Stimulated activated CD4-positive, alpha-beta T cell treated with anti-CD3 and anti-CD28 coated beads, Interleukin-15, amount 100 ng/mL, for 24 hours (primary cell): Measurements from ENCODE around the gene FOXP2.
"Not testable (repeated sequence)": the region's sequence is repeated elsewhere in the genome, so short reads cannot be mapped to it uniquely, and the experiment has no call there.

ENCODE experiments used
- DNase-seq: peaks from one replicate; pipeline ENCODE4 v3.0.0-alpha.2; 2020

FOXP2 gene

DNA sequence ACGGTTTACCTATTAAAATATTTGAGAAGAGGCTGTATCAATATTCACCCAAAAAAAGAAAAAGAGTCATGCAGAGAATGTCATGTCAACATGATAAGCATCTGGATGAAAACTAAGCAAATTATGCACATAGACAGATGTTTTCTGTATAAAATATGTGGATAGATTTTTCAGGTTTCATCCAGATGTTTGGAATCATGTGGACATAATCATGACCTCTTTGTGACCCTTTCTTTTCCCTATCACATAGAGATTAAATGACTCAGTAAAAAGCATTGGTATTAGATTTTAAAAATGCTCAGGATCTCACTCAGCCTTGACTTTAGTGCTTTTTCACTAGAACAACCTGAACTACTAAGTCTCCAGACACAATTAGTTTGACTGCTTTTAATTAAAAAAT, 90.0 kb downstream of the FOXP2 start:
- no peak for DNase-seq

DNA sequence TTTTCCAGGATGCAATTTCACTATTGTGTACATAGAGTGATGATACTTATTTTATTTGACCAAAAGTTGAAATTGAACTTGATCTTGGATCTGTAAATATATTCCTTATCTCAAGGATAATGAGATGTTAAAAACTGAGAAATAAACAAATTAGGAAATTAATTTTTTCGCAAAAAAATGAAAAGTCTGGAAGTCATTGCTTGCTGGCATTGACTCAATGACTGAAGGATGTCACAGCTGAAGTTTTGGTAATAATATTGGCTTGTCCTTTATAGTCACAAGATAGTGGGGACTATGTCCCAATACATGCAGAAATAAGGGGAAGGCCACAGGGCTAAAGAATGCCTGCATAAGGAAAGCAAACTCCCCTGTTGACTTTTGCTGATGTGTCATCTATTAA, 92.8 kb downstream of the FOXP2 start:
- DNase-seq, result no peak

DNA sequence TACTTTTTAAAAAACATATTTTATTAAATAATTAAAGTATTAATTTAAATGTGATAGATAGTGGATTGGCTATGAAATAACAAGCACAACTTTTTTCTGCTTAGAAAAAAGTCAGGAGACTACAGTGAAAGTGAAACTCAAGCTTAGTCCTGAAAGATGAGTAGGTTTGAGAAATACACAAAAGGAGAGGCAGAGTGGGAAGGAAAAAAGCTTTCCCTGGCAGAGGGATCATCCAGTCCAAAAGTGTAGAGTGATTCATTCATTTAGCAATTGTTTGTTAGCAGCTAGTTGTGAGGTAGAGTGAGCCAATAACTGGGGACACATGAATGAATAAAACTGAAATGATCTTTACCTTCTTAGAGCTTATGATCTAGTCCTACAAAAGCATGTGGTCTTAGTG, 93.5 kb downstream of the FOXP2 start:
- no peak for DNase-seq

DNA sequence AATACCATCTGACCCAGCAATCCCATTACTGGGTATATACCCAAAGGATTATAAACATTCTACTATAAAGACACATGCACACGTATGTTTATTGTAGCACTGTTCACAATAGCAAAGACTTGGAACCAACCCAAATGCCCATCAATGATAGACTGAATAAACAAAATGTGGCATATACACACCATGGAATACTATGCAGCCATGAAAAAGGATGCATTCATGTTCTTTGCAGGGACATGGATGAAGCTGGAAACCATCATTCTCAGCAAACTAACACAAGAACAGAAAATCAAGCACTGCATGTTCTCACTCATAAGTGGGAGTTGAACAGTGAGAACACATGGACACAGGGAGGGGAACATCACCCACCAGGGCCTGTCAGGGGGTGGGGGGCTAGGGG, 96.2 kb downstream of the FOXP2 start:
- DNase-seq, result not testable (repeated sequence)

DNA sequence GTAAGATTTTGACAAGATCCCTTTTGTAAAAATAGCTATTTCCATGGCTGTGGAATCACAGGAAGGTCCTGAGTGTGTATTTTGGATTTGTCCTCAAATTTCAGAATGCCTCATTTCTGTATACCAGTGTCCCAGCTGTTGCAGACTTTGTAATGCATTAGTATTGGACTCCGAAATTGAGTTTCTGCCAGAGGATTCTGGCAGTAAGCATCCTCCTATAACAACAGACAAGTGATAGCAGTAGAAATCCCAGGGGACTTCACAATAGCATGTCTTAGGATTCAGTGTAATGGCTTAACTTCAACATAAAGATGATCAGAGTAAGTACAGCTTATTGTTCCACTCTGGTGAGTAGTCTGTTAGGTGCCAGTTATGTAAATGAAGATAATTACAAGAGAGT, 104.6 kb downstream of the FOXP2 start:
- no peak for DNase-seq

- DNase-seq, result no peak
Observed at GRCh38 chr7:114522081-114522480, 107.5 kb downstream of the FOXP2 start.

DNA sequence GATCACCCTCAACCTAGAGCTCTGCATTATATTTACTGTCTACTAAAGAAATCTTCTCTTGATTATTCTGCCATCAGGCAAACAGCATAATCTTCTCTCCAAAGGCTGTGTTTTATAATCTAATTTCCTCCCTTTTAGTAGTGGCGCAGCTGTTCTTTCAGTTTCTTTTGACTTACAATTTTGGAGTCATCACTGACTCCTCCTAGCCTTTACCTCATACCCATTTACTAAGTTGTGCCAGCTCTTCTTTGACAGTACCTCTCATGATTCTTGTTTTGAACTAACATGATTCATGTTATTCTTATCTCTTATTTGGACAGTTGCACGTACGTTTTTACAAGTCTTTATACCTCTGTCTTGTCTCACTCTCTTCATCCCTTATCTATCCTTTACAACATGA, 113.0 kb downstream of the FOXP2 start:
- no peak for DNase-seq

DNA sequence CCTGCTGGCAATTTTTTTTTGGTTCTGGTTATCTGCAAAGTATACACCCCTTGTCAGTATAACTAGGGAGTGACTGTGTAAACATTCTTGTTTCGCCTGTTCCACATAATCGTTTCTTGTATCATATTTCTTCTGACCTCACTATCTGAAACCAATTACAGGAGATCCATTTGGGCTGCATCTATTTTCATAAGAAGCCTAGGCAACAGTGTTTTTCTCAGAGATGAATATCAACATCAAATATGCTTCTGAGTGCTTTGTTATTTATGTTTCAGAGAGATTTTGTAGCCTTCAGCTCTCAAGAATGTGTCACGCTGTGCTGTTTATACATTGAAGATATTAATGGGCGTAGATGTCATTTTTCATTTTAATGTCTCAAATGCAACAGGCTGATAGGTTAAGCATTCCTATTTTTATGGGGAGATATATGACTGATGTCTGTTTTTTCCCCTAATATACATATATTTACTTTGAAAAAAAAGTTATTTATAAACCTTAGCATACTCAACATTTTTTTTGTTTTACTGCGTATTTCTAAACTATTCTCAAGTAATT, 115.5 kb downstream of the FOXP2 start:
- DNase-seq, result no peak

GRCh38 chr7:114531326-114531725, 116.7 kb downstream of the FOXP2 start:
- DNase-seq, result no peak

- no peak for DNase-seq
Observed at GRCh38 chr7:114533131-114533530, 118.5 kb downstream of the FOXP2 start.

- no peak for DNase-seq
Observed at GRCh38 chr7:114534953-114535352, 120.3 kb downstream of the FOXP2 start.

- DNase-seq, result no peak
Observed at GRCh38 chr7:114539575-114539974, 125.0 kb downstream of the FOXP2 start.

DNA sequence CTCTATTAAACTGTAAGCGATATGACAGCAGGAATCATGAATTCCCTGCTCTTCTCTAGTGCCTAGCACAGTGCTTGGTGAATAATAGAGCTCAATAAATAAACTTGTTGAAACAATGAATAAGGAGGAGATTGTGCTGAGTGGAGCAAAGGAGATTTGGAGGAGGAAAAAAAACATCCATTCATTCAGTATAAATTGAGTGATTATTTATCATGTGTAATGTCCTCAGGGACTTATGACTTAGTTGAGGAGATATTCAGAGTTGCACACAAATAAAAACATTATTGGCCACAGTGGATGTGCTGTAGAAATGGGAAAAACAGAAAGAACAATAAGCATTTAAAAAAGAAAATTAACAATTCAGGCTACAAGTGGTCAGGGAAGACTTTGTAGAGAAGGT, 125.7 kb downstream of the FOXP2 start:
- DNase-seq, result no peak

DNA sequence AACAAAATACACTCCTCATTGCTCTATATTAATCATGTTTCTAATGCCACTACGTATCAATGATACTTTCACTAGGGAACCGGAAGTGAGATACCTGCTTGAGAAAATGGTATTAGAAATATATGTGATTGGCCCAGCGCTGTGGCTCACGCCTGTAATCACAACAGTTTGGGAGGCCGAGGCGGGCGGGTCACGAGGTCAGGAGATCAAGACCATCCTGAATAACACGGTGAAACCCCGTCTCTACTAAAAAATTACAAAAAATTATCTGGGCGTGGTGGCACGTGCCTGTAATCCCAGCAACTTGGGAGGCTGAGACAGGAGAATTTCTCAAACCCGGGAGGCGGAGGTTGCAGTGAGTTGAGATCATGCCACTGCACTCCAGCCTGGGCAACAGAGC, 132.7 kb downstream of the FOXP2 start:
- DNase-seq, result not testable (repeated sequence)

GRCh38 chr7:114548081-114548980, 133.7 kb downstream of the FOXP2 start:
- no peak for DNase-seq

- no peak for DNase-seq
Observed at GRCh38 chr7:114554781-114555537, 140.3 kb downstream of the FOXP2 start.

- DNase-seq, result no peak
Observed at GRCh38 chr7:114567416-114567815, 152.8 kb downstream of the FOXP2 start.

- no peak for DNase-seq
Observed at GRCh38 chr7:114569220-114569619, 154.6 kb downstream of the FOXP2 start.

GRCh38 chr7:114574384-114574783, 159.8 kb downstream of the FOXP2 start:
- no peak for DNase-seq

- DNase-seq, result no peak
Observed at GRCh38 chr7:114575098-114575497, 160.5 kb downstream of the FOXP2 start.

DNA sequence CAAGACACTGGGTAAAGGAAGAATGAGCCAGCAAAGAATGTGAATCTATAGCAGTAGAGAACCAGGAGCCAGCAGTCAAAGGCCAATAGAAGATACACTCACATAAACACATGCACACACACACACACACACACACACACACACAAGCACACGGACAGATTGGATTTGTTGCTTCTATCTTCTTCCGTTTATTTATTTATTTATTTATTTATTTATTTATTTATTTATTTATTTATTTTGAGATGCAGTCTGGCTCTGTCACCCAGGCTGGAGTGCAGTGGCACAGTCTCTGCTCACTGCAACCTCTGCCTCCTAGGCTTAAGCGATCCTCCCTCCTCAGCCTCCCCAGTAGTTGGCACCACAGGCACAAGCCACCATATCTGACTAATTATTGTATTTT, 166.3 kb downstream of the FOXP2 start:
- DNase-seq, result not testable (repeated sequence)

DNA sequence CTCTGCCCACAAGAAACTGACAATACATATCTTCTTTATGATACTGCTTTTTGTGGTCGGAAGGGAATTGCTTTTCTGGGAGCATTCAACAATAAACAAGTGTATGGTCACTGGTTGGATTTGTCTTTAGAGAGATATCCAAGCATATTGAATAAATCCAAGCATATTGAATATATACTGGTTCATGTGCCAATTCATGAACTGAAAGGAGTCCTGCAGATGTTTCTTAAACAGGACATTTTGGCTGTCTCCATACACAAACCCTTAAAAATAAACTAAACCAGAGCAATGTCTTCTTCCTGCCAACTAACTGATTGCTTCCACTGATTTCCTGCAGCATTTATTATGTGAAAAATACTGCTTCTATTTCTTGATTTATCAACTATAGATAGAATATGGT, 173.9 kb downstream of the FOXP2 start:
- no peak for DNase-seq

DNA sequence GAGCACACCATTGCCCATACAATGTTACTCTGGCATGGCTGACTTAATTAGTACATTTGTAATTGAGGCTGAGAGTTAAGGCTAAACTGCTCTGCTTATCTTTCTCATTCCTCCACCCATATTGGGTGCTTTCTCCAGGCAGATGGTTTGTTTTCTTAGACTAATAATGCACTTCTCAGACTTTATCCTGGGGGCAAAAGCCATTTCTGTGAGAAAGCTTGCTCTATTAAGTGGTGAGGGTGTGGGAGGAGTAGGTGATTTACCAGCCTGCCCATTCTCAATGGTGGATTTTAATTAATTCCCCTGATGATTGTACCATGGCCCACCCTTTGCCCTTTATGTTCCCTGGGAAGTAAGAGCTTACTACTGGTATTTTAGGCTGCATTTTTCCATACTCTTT, 174.8 kb downstream of the FOXP2 start:
- no peak for DNase-seq

- no peak for DNase-seq
Observed at GRCh38 chr7:114590298-114590697, 175.7 kb downstream of the FOXP2 start.
